ENCODE results near the gene PRTFDC1.

- TF ChIP-seq POLR2A (IDR thresholded peaks at IDR 0.05; ENCODE audit: control extremely low read depth in 1 of 2, low read depth in 2 of 2, low read length in 2 of 2) (no peak), CTCF (IDR thresholded peaks at IDR 0.05; ENCODE audit: control extremely low read depth in 1 of 3, insufficient read depth in 1 of 3, low read depth in 1 of 3, low read length in 3 of 3) (peak in 1 of 3 experiments; percentile 4; a peak in 1 of 4 replicates), CHD2 (IDR thresholded peaks at IDR 0.05; ENCODE audit: low read length) (no peak), EGR1 (IDR thresholded peaks at IDR 0.05; ENCODE audit: borderline replicate concordance, low read depth, low read length) (no peak), CREB1 (IDR thresholded peaks at IDR 0.05) (no peak), BRCA1 (IDR thresholded peaks at IDR 0.05; ENCODE audit: low read depth, low read length) (no peak), CHD7 (IDR thresholded peaks at IDR 0.05; ENCODE audit: insufficient replicate concordance, low read length) (no peak), EZH2 (IDR thresholded peaks at IDR 0.05; ENCODE audit: low read depth, low read length, severe bottlenecking) (no peak), SUZ12 (IDR thresholded peaks at IDR 0.05; ENCODE audit: low read length) (no peak)
Measured at GRCh38 chr10:24944512-24945255, 7.7 kb downstream of the PRTFDC1 start.

All from H1 (cell line).